ENCODE results near the gene SPTBN4. TPM values are rescaled to one million over a fixed set of nuclear protein-coding genes. Genes with fewer than 3 reads are reported as not detected.
"Not testable (repeated sequence)": the region's sequence is repeated elsewhere in the genome, so short reads cannot be mapped to it uniquely, and the experiment has no call there.

SPTBN4 gene
- total and polyA plus RNA-seq, 9 donors, result 2.2 to 11.6 (median 6.2) TPM

DNA sequence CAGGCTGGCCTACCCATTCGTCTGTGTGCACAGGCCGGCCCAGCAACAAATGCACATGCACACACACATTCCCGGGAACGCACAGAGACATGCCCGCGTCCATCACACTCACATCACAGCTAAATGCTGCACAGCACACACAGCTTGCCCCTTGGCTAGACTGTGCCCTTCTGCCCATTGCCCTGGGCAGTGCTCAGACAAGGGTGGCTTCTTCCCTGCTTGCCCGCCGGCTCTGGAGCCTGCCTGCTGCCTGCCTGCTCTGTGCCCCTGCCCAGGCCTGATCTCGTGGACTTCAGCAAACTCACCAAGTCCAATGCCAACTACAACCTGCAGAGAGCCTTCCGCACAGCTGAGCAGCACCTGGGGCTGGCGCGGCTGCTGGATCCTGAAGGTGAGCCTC lies 30.4 kb downstream of the SPTBN4 start:
- Histone ChIP-seq H3K9me3 (no peaks in the 10 kb centered on the region), H3K27ac (no peak overlapping the region), H3K4me3 (no peak overlapping the region), H3K27me3 (no peaks in the 10 kb centered on the region), H3K4me1 (ENCODE audit: insufficient read depth) (no peaks in the 10 kb centered on the region), H3K36me3 (no peaks in the 10 kb centered on the region)
- DNase-seq, result no peak
- TF ChIP-seq EP300 (IDR thresholded peaks at IDR 0.05), result no peak
- TF ChIP-seq, protein P1, sequence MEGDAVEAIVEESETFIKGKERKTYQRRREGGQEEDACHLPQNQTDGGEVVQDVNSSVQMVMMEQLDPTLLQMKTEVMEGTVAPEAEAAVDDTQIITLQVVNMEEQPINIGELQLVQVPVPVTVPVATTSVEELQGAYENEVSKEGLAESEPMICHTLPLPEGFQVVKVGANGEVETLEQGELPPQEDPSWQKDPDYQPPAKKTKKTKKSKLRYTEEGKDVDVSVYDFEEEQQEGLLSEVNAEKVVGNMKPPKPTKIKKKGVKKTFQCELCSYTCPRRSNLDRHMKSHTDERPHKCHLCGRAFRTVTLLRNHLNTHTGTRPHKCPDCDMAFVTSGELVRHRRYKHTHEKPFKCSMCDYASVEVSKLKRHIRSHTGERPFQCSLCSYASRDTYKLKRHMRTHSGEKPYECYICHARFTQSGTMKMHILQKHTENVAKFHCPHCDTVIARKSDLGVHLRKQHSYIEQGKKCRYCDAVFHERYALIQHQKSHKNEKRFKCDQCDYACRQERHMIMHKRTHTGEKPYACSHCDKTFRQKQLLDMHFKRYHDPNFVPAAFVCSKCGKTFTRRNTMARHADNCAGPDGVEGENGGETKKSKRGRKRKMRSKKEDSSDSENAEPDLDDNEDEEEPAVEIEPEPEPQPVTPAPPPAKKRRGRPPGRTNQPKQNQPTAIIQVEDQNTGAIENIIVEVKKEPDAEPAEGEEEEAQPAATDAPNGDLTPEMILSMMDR (IDR thresholded peaks at IDR 0.05), result no peak
- TF ChIP-seq POLR2A (IDR thresholded peaks at IDR 0.05), result no peak
- intact Hi-C loops (cut with DNase I), result no loop called here
- WGBS, 3 donors, result 87 to 93% (median 89%) methylated on average over 12 of the region's 12 CpGs

DNA sequence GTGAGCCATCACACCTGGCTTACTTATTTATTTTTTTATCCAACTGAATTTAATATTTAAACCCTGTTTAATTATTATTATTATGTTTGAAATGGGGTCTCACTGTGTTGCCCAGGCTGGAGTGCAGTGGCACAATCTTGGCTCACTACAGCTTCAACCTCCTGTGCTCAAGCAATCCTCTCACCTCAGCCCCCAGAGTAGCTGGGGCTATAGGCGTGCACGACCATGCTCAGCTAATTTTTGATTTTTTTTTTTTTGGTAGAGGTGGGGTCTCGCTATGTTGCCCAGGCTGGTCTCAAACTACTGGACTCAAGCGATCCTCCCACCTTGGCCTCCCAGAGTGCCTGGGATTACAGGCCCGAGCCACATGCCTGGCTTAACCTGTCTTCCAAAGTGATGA lies 32.5 kb downstream of the SPTBN4 start:
- TF ChIP-seq, protein P1 (IDR thresholded peaks at IDR 0.05), result no peak
- TF ChIP-seq POLR2A (IDR thresholded peaks at IDR 0.05) (no peak), EP300 (IDR thresholded peaks at IDR 0.05) (no peak)
- no peak for DNase-seq
- no peak overlapping the region for H3K4me3 ChIP-seq
- WGBS, 3 donors, result 89 to 95% (median 93%) methylated on average over 5 of the region's 5 CpGs
- intact Hi-C loops (cut with DNase I), result no loop called here
- H3K27ac ChIP-seq, result no peak overlapping the region
- no peaks in the 10 kb centered on the region for H3K36me3 ChIP-seq
- H3K27me3 ChIP-seq, result no peaks in the 10 kb centered on the region
- no peaks in the 10 kb centered on the region for H3K4me1 ChIP-seq (ENCODE audit: insufficient read depth)
- no peaks in the 10 kb centered on the region for H3K9me3 ChIP-seq

DNA sequence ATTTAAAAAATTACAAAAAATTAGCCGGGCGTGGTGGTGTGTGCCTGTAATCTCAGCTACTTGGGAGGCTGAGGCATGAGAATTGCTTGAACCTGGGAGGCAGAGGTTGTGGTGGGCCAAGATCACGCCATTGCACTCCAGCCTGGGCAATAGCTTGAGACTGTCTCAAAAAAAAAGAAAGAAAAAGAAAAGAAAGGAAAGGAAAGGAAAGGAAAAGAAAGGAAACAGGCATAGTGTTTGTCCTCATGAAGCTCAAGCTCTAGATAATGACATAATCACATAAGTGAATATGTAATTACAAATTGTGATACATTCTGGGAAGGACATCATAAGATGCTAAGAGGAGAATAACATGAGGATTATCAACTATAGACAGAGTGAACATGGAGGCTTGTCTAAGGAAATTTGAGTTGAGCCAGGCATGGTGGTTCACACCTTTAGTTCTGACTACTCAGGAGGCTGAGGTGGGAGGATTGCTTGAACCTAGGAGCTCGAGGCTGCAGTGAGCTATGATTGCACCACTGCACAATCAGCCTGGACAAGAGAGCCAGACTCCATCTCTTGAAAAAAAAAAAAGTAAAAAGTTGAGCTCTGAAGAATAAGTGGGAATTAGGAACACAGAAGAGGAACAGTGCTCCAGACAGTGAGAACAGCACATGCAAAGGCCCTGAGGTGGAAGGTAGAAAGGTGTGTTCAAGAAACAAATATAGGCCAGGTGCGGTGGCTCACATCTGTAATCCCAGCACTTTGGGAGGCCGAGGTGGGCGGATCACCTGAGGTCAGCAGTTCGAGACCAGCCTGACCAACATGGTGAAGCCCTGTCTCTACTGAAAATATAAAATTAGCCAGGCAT lies 34.1 kb downstream of the SPTBN4 start:
- H3K4me1 ChIP-seq (ENCODE audit: insufficient read depth); H3K27me3 ChIP-seq; H3K27ac ChIP-seq; H3K36me3 ChIP-seq; DNase-seq; intact Hi-C loops (cut with DNase I); H3K4me3 ChIP-seq; H3K9me3 ChIP-seq: not testable (repeated sequence)
- 89 to 94% (median 94%) methylated on average over 8 of the region's 8 CpGs for WGBS, 3 donors

DNA sequence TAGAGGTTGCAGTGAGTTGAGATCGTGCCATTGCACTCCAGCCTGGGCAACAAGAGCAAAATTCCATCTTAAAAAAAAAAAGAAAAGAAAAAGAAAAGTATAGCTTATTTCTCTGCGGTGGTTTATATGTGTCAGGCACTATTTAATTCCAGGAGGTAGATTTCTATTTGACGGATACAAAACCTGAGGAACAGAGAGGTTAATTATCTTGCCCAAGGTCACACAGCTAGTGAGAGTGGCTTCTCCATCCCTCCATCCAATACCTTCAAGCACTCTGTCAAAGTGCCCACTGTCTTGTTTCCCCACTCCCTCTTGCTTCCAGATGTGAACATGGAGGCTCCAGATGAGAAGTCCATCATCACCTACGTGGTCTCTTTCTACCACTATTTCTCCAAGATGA lies 34.8 kb downstream of the SPTBN4 start:
- no peaks in the 10 kb centered on the region for H3K4me1 ChIP-seq (ENCODE audit: insufficient read depth)
- 85 to 90% (median 88%) methylated on average over 4 of the region's 4 CpGs for WGBS, 3 donors
- no peak for DNase-seq
- no peak overlapping the region for H3K4me3 ChIP-seq
- no peak overlapping the region for H3K27ac ChIP-seq
- intact Hi-C loops (cut with DNase I), result no loop called here
- H3K27me3 ChIP-seq, result no peaks in the 10 kb centered on the region
- H3K9me3 ChIP-seq, result no peaks in the 10 kb centered on the region
- no peaks in the 10 kb centered on the region for H3K36me3 ChIP-seq
- TF ChIP-seq EP300 (IDR thresholded peaks at IDR 0.05), result no peak

DNA sequence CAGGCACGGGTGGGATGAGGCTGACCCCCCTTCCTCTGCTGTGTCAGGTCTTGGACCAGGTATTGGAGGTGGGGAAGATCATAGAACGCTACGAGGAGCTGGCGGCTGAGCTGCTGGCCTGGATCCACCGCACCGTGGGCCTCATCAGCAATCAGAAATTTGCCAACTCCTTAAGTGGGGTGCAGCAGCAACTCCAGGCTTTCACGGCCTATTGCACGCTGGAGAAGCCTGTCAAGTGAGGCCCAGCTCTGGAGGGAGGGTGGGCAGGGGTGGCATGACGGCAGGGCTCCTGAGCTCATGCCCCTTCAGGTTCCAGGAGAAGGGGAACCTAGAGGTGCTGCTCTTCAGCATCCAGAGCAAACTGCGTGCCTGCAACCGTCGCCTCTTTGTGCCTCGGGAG lies 35.3 kb downstream of the SPTBN4 start:
- intact Hi-C loops (cut with DNase I), result no loop called here
- TF ChIP-seq EP300 (IDR thresholded peaks at IDR 0.05) (no peak), POLR2A (IDR thresholded peaks at IDR 0.05) (no peak)
- TF ChIP-seq, protein P1 (IDR thresholded peaks at IDR 0.05), result no peak
- Histone ChIP-seq H3K27me3 (no peaks in the 10 kb centered on the region), H3K27ac (no peak overlapping the region), H3K36me3 (no peaks in the 10 kb centered on the region), H3K4me1 (ENCODE audit: insufficient read depth) (no peaks in the 10 kb centered on the region), H3K9me3 (no peaks in the 10 kb centered on the region), H3K4me3 (no peak overlapping the region)
- 82 to 85% (median 83%) methylated on average over 13 of the region's 13 CpGs for WGBS, 3 donors
- DNase-seq, result no peak

All from ovary (tissue), 9 donors.